Fibroblast of lung (primary cell): Measurements from ENCODE around the gene CC2D2B.

ENCODE experiments used
- EZH2 ChIP-seq: IDR thresholded peaks from 2 replicates; pipeline ENCODE4 v1.5.1; 2012; ENCODE audit warnings: low read length, control low read depth, mild to moderate bottlenecking; ENCODE audit errors: missing control alignments
- TF ChIP-seq, protein P1 (sequence below), 2 donors: IDR thresholded peaks in 1 of 2; conservative IDR thresholded peaks in 1 of 2; 1 replicate in 1 of 2; 2 replicates in 1 of 2; pipeline ENCODE4 v1.5.1; 2011 to 2012; ENCODE audit warnings: low read length in 2 of 2, control low read depth in 1 of 2, inconsistent platforms in 1 of 2, low read depth in 1 of 2, mild to moderate bottlenecking in 1 of 2

DNA sequence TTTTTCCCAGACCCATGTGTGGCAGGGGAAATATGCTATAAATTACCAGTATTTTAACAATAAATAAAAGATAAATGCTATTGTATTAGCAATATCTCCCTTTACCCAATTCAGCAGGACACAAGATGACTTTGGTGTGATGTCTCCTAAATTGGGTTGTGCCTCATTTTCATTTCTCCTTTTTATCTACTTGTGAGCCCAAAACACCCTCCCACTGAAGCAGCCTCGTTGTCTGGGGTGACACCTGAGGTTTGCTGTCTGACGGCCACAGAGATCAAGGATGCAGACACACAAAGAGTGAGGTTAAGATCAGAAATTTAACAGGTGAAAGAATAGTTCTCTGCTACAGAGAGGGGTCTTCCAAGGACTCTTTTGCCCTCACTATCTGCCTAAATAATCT lies 27.1 kb upstream of the CC2D2B start:
- TF ChIP-seq, protein P1, sequence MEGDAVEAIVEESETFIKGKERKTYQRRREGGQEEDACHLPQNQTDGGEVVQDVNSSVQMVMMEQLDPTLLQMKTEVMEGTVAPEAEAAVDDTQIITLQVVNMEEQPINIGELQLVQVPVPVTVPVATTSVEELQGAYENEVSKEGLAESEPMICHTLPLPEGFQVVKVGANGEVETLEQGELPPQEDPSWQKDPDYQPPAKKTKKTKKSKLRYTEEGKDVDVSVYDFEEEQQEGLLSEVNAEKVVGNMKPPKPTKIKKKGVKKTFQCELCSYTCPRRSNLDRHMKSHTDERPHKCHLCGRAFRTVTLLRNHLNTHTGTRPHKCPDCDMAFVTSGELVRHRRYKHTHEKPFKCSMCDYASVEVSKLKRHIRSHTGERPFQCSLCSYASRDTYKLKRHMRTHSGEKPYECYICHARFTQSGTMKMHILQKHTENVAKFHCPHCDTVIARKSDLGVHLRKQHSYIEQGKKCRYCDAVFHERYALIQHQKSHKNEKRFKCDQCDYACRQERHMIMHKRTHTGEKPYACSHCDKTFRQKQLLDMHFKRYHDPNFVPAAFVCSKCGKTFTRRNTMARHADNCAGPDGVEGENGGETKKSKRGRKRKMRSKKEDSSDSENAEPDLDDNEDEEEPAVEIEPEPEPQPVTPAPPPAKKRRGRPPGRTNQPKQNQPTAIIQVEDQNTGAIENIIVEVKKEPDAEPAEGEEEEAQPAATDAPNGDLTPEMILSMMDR (conservative IDR thresholded peaks at IDR 0.05 in 1 of 2, IDR thresholded peaks at IDR 0.05 in 1 of 2; ENCODE audit: low read depth in 1 of 2, low read length in 2 of 2), result no peak
- TF ChIP-seq EZH2, result no peak
